Neural progenitor cell (in vitro differentiated cells): ENCODE measurements around the gene TMEM60.

Source experiments
- CTCF ChIP-seq: fragments of 200-600 bp; sonication (generic); IDR thresholded peaks from 2 replicates; pipeline ENCODE4 v1.5.1; 2017; ENCODE audit warnings: antibody characterized with exemption, mild to moderate bottlenecking
- EZH2phosphoT487 ChIP-seq: fragments of 200-600 bp; sonication (generic); IDR thresholded peaks from 2 replicates; pipeline ENCODE4 v1.6.1; 2017; ENCODE audit warnings: antibody characterized with exemption

GRCh38 chr7:77819021-77819420, 20.8 kb upstream of the TMEM60 start:
- TF ChIP-seq CTCF = no peak
- TF ChIP-seq EZH2phosphoT487 = no peak
